ENCODE results near the gene PTPN3.

PTPN3 gene

DNA sequence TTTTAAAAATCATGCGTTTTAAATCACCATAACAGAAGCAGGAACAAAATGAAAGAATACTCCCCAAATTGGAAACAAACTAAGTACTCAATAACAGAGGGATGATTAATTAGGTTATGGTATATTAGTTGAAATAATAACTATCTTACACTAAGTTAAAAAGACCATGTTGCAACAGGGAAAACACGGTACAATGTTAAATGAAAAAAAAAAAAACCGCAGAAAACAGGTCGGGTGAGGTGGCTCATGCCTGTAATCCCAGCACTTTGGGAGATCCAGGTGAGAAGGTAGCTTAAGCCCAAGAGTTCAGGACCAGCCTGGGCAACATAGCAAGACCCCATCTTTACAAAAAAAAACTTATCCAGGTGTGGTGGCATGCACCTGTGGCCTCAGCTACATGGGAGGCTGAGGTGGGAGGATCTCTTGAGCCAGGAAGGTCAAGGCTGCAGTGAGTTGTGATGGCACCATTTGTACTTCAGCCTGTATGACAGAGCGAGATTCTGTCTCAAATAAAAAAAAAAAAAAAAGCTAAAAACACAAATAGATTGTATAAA, 2.4 kb upstream of the PTPN3 start:
- no peak for DNase-seq

DNA sequence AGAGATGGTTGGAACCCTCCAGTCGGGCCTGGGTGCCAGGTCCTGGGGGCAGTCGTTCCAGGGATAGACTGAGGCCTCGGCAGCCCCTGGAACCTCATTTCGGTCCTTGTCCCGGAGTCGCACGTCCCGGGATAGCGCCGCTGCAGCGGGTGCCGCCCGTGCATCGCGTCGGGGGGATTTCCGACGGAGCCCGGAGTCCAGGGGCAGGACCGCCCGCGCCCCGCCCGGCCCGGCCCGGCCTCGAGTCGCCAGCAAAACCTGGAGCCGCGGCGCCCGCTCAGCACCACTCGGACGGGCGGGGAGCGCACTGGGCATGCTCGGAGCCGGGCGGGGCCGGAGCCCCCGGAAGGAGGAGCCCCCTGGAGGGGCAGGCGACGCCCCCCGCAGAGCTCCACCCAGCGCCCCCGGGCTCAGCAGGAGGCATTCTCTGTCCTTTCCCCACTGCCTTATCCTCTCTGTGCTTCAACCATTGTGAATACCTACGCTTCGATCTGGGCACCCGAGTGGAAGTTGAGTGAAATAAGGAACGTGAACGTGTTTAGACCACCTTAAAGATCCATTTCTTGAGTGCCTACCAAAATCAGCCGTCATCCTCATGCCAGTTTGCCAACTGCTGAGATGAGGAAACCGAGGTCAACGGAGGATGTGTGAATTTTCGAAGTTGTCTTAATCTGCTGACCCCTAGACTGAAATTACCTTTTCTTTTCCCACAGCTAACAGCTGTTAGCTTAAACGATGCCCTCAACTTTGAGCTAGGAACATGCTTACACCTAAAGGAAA, 1.7 kb upstream of the PTPN3 start:
- DNase-seq, result no peak

DNA sequence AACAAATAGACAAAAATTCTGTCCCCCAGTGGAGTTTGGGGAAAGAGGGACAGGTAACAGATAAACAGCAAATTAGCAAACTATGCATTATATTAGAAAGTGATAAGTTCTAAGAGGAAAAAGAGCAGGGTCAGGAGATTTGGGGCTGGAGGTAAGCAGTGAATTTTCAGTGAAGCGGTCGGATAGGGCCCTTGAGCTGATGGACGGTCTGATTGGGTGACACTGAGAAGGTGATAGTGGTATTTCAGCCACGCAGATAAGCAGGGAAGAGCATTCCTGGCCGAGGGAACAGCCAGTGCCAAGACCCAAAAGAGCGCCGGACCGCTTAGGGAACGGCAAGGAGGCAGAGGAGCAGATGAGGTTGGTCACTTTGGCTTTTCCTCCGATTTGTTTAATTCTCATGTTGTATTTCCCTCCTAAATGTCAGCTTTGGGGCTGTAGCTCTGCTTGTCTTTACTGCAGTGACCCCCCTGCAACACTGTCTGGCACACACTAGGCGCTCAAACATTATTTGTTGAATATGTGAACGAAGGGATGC, 1.1 kb upstream of the PTPN3 start:
- no peak for DNase-seq

DNA sequence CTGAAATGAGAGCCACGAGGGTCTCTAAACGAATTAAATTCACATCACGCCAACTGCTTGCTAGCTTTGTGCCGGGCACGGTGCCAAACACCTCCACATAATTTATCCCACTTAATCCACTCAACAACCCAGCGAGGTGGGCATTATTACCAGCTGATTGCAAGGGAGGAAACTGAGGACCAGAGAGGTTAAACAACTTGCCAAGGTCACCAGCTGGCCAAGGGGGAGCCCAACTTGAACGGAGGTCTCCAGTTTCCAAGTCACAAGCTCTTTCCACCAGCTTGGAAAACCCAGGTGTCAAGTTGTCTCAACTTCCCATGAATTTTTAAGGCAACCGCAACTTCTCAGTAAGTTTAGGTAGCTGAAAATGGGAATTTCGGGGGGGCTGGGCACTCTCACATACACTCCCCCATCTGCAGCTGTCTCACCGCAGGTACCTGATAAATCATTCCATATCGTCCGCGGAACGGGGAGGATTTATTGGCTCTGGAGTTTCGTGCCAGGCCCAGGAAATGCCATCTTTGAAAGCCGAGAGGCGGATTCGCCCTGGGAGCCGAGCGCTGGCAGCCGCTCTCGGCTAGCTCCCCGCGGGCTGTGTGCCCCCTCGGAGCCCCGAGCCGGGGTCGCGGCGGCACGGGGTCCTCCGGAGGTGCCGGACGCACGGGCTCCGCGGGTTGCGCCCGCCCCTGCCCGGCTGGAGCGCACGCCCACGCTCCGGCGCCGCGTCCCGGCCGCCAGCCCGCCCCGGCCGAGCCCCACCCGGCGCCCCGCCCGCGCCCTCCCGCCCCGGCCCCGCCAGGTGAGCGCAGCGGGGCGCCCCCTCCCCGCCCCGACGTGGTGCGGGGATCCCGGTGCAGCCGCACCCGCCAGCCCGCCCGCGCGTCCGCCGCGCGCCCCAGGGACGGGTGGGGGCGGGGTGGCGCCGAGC, 617 bp downstream of the PTPN3 start:
- DNase-seq, result peak in 1 of 2 experiments; percentile 21

DNA sequence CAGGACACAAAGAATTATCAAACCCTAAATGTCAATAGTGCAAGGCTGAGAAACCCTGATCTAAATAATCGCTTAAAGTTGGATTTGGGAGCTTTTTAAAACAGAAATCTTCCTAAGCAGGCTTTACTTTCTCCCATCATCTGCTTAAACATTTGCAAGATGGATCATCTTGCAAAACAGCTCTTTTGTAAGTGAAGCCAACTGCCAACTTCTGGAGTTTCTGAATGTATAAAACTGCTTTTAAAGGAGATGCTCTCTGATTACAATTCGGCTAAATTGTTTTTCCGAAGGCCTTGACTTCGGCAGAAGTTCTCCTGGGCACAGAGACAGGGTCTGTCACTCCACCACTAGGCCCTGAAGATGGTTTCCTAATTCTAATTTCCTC, 1.3 kb downstream of the PTPN3 start:
- DNase-seq, result no peak

DNA sequence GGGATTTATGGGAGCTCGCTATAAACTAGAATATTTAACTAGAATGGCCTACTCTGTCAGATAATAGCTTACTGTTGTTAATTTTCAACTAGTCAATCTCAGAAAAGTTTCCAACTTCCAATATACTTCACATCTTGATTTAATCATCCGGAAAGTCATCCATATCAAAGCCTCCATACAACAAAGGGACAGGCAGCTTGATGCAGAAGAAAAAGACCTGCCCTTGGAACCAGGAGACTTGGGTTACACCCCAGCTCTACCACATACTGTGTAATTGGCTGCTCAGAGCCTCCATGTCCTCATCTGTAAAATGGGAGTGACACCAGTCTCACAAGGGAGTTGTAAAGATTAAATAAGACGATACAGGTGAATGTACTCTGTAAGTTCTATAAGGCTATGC, 1.9 kb downstream of the PTPN3 start:
- no peak for DNase-seq

DNA sequence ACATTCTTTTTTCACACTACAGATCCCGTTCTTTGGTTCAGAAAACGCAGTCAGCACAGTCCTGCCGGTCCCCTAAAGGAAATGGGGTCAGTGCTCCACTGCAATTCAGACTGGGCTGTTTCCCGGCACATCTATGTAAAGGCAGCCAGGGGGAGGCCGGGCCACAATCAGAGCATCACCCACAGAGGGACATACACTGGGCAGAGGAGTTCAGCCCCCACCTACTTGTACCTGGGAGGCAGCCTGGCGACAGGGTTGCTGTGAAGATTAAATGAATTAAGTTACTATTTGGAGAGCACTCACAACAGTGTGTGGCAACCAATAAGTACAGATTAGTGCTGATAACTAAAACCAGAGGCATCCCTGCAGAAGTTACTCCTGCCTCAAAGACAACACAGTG, 4.5 kb downstream of the PTPN3 start:
- DNase-seq, result no peak

DNA sequence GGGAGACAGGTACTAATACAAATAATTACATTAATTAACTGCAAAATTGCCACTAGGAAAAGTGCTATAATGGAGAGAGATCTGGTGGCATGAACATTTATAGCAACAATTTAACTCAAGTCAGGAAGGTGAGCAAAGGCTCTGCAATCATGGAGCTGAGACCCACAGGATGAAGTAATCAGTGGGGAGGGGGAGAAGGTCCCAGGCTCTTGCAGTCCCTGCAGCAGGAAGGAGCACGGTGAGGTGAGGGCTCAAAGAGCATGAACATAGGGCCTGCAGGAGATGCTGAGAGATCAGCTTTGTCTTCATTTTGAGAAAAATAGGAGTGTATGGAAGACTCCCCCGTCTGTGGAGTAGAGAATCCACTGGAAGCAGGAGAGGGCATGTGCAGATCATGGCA, 6.5 kb downstream of the PTPN3 start:
- no peak for DNase-seq

DNA sequence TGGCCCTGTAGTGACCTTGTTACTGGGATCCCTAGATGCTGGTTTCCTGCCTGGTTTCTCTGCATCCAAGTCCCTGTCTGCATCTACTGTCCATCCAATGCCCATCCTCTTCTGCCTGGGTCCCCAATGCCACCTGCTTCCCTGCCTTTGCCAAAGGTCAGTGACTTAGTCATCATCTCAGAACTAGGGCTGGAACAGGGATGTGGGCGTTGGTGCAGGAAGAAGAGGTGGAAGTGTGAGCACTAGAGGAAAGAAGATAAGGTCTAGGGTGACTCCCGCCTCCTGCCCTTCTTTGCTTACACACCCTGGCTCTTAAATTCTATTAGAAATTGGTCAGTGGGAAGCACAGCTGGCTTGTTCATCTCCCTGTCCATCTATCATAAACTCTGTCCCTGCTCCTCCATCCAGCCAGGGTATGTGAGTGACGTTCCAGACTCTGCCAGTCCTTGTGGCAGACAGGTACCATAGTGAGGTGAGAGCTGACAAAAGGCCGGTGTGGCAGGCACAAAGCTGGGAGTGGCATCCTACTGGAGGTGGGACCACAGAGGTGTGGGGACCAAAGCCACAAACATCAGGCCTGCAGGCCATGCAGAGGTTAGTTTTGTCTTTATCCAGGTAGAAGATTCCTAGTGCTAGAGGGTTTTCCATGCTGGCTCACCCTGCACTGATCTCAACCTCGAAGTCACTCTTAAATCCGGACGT, 9.2 kb downstream of the PTPN3 start:
- DNase-seq, result no peak

DNA sequence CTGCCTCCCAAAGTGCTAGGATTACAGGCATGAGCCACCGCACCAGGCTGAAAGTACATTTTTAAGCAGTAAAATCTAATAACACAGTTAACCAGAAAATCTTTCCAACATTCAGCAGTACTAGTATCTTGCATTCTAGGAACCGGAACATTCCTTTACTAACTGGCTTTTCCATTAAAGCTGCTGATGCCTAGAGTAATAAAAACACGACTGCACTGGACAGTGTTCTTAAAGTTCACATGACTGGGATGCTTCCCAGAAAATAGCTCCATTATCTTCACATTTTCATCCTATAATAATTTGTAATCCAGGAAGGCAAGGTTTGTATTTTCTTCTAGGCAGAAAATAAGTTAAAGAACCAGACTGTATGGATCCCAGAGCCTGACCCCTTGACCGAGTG, 9.8 kb downstream of the PTPN3 start:
- DNase-seq, result no peak

DNA sequence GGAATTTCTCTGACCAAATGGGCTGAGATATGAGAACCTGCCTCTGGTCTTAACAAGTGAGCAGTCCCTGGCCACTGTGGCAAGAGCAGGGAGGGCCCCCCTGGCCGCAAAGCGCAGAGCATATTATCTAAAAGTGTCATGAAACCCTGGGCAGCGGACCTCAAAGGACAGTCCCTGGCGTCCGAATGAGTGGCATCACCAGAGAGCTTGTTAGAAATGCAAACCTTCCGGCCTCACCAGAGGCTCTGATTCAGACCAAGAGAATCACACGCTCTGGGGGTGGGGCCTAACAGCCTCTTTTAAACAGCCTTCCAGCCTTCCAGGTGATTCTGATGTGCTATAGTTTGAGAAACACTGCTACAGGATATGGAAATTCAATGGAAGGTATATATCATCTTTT, 10.9 kb downstream of the PTPN3 start:
- no peak for DNase-seq

DNA sequence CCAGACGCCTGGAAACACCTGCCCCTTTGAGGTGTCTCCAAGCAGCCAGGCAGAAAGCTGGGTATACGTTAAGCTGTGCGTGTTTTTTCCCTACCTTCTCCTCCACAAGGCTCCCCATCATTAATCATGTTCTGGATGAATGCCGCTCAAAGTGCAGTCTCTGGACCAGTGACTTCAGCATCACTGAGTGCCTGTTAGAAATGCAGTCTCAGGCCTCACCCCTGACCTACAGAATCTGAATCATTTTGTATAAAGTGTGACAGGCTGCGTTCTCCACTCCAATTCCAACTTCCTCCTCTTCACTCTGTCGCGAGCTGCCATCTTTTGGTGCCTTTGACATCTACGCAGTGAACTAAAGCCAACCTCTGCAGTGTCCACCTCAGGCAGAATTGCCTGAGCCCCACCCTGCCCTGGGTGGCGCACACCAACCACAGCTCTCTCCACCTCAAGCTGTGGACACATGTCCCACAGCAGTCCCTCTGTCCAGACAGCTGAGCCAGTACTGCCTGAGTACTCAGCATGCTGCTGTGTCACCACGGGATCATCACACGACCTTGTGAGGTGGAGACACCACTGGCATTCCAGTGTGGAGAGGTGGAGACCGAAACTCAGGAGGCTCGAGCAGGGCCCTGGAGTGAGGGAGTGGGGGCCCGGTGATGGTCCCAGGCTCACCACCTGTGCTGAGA, 14.2 kb downstream of the PTPN3 start:
- no peak for DNase-seq

DNA sequence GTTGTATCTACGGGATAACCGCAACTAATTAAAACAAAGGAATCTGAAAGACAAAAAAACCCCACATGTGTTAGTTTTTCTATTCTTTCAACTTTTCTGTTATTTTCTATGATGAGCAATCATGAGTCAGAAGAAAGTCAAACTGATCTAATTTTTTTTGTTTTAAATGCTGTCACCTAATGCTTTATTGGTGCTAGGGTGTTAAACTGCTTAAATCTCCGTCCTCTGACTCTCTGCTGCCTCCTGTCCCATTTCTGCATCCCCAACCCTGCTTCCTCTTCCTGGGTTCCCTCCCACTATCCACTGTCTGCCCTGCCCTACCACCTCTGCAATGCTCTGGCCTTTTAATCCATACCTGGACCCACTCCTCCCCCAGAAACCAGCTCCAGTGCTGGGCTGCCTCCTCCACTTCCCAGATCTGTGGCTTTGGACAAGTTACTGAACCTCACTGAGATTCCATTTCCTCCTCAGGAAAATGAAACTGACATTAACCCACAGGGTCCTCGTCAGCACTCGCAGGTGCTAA, 15.7 kb downstream of the PTPN3 start:
- no peak for DNase-seq

DNA sequence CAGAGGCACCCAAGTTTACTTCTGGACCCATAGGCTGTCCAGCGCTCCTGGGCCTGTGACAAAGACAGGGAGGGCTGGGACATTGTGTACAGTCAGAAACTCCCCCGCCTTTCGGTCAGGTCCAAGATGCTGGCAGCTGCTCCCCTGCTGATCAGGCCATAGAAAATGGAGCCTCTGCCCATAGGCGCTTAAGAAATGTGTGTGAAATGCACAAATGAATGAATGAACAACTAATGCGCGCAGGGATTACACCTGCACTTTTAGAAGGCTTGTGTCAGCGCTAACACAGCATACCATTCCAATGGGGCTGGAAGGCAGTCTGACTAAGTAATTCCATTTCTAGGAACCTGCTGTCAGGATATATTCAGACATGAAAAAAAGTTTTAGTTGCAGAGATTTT, 16.3 kb downstream of the PTPN3 start:
- DNase-seq, result no peak

DNA sequence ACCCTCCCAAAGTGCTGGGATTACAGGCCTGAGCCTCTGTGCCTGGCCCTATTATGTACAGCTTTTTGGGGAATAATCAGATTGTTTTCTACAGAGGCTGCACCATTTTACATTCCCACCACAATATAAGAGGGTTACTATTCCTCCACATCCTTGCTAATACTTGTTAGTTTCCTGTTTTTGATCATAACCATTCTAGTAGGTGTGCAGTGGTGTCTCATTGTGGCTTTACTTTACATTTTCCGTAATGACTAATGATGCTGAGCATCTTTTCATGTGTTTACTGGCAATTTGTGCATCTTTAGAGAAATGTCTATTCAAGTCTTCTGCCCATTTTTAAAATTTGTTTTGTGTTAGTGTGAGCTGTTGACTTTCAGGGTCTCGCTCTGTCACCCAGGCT, 18.3 kb downstream of the PTPN3 start:
- DNase-seq, result no peak

DNA sequence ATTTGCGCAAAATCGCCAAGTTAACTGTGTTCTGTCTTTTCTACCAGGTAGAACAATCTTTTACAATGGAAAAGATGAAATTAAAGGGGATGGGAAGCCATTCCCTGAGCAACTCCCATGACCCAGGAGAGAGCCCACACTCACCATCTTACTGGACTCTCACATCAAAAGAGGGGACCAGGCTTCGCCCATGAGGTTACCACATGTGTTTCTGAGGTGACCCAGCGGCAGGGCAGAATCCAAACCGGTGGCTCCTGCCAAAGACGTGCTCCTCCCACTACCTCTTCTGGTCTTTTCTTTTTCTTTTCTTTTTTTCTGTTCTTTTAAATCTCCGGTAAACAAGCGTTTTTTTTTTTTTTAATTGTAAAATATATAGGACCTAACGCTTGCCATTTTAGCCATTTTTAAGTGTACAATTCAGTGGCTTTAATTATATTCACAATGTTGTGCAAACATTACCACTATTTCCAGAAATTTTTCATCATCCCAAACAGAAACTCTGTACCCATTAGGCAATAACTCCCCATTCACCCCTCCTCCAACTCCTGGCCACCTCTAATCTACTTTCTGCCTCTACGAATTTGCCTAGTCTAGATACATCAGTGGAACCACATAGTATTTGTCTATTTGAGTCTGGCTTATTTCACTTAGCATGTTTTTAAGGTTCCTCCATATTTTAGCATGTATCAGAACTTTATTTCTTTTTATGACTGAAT, 19.3 kb downstream of the PTPN3 start:
- no peak for DNase-seq

DNA sequence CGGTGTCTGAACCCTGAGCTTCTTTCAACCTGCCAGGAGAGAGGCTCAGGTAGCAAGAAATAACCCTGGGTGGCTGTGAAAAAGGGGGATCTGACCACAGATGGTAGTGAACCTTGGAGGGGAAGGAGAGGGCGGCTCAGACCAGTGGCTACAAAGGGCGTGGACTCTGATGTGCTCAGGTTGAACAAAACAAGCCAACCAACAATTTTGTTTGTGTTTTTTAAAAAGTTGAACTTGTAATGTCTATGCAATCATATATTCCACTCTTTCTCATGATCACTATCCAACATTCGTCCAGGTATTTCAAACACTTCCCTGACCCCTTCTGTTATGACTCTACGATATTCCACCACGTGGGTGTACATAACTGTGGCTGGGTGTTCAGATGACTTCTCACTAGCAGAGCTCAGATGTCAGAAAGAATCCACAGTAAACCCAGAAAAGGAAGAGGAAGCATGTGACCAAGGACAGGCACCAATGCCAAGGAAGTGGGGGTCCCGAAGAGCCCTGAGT, 20.0 kb downstream of the PTPN3 start:
- DNase-seq, result no peak

DNA sequence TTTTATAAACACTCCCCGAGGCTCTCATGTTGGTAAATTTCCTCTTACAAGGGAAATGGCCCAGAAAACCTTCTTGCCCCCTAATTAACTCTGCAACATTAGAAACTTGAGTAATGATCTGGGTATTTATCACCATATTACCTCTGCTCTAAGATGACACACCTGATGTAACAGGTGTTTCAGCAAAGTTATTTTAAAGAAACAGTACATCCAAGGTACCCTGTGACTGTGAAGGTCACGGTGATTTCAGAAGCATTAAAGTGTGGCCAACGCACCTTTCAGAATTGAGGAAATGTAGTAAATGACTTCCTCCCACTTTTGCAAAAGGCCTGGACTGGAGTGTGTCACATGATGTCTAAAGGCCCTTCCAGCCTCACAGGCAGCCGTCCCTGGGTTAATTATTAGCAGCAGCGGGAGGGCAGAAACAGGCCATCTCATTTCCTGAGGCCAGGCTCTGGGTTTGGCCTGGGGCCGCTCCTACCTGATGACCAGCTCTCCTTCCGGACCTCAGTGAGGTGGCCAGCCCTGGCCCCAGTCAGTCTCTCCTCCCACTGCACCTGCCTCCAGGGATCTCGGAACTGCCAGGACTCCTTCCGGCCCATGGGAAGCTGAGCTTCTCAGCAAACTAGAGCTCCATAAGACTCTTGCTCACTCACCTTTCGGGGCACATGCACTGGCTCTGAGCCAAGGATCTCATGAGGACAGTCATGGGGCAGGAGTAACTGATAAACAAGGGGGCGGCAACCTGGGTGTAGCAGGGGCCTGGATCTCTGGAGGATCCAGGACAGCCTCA, 20.7 kb downstream of the PTPN3 start:
- DNase-seq, result no peak

DNA sequence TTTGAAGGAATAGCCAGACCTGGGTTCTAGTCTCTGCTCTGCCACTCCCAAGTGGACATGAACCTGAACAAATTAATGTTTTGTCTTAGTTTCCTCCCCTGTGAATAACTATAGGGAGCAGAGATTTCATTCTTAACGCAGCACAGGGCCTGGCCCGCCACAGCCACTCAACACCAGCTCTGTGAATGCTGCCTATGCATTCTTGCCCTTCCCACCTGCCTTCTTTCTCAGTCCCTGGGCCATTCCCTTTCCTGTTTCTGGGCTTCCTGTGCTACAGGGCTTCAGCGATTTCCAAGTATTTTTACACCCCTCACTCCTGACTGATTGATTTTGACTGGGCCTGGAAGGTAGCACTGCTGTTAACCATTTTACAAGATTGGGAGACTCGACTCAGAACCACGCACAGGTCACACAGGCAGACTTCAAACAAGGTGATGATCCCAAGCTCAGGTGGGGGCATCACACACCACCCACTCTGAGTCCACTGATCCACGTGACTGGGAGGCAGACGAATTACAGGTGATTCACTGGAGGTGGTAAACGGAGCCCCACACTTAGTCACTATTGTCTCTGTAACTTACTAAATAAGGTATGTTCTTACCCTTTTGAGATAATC, 21.4 kb downstream of the PTPN3 start:
- no peak for DNase-seq

DNA sequence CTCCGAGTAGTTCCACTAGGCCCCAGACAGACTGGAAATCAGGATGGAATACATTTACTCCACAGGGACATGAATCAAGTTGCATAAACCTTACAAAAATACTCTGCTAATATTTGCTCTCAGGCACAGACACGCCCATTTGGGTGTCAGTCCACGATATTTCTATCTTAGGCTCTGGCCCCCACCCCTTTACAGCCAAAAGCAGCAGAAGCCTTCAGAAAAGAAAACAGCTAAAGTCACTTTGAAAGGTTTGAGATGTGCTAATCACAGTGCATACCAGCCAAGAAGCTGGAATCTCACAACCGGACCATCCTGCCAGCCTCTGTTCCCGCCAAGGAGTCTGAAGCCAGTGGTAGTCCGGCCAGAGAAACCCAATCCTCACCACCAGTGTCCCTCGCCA, 22.6 kb downstream of the PTPN3 start:
- no peak for DNase-seq
